Tibial nerve (tissue), 4 donors: ENCODE measurements around the gene RBM17.

Experiments used
- EP300 ChIP-seq, 2 donors: sonication (generic); formaldehyde crosslinking; IDR thresholded peaks; one replicate each; pipeline ENCODE4 v1.6.1; 2017; ENCODE audit warnings: antibody characterized with exemption in 2 of 2, mild to moderate bottlenecking in 1 of 2
- POLR2A ChIP-seq, 2 donors: fragments of 450-650 bp; IDR thresholded peaks; one replicate each; pipeline ENCODE4 v1.6.1; 2017; ENCODE audit warnings: antibody characterized with exemption in 2 of 2, mild to moderate bottlenecking in 2 of 2, moderate library complexity in 2 of 2
- TF ChIP-seq, protein P1 (sequence below), 5 experiments: fragments of 200-600 bp in 3 of 5; fragments of 450-650 bp in 2 of 5; sonication (generic) in 3 of 5; IDR thresholded peaks; one replicate each; pipeline ENCODE4 v1.5.1; 2016 to 2019; ENCODE audit warnings: antibody characterized with exemption in 5 of 5, mild to moderate bottlenecking in 3 of 5, moderate library complexity in 2 of 5

DNA sequence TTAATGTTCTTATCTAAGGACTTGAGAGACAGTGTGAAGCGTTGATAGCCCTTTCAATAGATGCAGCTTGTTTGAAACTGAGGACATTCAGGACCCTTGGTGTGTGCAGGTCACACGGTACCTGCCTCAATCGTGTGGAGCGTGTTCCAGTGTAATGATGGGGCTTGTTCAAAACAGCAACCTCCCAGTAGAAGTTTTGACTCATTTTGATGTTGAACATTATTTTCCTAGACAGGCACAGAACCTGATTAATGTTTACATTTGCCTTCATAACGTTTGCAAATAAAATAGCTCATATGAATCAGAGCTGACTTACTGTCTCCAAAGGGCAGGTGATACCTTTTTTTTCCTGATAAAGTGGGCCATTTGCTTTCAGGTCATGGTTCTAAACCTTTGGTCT is 21.3 kb downstream of the RBM17 start:
- TF ChIP-seq, protein P1, sequence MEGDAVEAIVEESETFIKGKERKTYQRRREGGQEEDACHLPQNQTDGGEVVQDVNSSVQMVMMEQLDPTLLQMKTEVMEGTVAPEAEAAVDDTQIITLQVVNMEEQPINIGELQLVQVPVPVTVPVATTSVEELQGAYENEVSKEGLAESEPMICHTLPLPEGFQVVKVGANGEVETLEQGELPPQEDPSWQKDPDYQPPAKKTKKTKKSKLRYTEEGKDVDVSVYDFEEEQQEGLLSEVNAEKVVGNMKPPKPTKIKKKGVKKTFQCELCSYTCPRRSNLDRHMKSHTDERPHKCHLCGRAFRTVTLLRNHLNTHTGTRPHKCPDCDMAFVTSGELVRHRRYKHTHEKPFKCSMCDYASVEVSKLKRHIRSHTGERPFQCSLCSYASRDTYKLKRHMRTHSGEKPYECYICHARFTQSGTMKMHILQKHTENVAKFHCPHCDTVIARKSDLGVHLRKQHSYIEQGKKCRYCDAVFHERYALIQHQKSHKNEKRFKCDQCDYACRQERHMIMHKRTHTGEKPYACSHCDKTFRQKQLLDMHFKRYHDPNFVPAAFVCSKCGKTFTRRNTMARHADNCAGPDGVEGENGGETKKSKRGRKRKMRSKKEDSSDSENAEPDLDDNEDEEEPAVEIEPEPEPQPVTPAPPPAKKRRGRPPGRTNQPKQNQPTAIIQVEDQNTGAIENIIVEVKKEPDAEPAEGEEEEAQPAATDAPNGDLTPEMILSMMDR (IDR thresholded peaks at IDR 0.05), result no peak
- no peak for TF ChIP-seq POLR2A (IDR thresholded peaks at IDR 0.05)
- no peak for TF ChIP-seq EP300 (IDR thresholded peaks at IDR 0.05)
